GM20000 (cell line): Measurements from ENCODE around the gene USP35.

Experiments
- DNase-seq: peaks from one replicate; pipeline ENCODE4 v3.0.0; 2012; ENCODE audit warnings: low spot score
- TF ChIP-seq, protein P1 (sequence below): IDR thresholded peaks from 2 replicates; pipeline ENCODE4 v1.5.1; 2012; ENCODE audit warnings: mild to moderate bottlenecking, control low read depth; ENCODE audit errors: extremely low read depth, missing control alignments

Gene USP35

DNA sequence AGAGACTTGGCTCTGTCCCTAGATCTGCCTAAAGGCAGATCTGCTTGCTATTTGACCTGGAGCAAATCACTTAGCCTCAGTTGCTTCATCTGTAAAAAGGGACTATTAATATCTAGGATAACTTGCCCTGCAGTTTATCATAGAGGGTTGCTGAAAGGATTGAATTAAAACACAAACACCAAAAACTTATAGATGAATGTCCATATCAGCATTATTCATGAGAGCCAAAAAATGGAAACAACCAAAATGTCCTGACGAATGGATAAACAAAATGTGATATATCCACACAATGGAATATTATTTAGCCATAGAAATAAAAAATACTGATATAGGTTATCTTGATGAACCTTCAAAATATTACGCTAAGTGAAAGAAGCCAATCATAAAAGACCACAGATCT is 67.2 kb downstream of the USP35 start:
- TF ChIP-seq, protein P1, sequence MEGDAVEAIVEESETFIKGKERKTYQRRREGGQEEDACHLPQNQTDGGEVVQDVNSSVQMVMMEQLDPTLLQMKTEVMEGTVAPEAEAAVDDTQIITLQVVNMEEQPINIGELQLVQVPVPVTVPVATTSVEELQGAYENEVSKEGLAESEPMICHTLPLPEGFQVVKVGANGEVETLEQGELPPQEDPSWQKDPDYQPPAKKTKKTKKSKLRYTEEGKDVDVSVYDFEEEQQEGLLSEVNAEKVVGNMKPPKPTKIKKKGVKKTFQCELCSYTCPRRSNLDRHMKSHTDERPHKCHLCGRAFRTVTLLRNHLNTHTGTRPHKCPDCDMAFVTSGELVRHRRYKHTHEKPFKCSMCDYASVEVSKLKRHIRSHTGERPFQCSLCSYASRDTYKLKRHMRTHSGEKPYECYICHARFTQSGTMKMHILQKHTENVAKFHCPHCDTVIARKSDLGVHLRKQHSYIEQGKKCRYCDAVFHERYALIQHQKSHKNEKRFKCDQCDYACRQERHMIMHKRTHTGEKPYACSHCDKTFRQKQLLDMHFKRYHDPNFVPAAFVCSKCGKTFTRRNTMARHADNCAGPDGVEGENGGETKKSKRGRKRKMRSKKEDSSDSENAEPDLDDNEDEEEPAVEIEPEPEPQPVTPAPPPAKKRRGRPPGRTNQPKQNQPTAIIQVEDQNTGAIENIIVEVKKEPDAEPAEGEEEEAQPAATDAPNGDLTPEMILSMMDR: no peak
- DNase-seq: no peak

- no peak for DNase-seq
- TF ChIP-seq, protein P1: no peak
Measured at GRCh38 chr11:78256962-78257361, 68.2 kb downstream of the USP35 start.

DNA sequence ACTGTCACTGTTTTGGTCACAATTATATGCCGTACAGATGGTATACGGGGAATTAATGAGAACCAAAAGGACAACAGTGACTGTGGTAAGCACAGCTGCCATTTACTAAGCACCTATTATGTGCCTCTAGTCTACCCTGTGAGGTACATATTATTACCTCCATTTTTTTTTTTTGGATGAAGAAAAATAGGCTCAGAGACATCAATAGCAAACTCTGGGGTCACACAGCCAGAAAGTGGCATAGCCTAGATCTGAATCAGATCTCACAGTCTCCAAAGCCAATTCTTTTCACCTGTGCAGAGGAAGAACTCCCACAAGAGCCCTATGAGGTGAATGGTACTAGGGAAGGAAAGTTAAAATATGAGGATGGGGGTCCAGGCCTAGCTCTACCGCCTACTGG is 68.9 kb downstream of the USP35 start:
- DNase-seq: no peak
- TF ChIP-seq, protein P1: no peak

GRCh38 chr11:78259777-78260487 is 71.2 kb downstream of the USP35 start:
- no peak for DNase-seq
- TF ChIP-seq, protein P1: no peak

DNA sequence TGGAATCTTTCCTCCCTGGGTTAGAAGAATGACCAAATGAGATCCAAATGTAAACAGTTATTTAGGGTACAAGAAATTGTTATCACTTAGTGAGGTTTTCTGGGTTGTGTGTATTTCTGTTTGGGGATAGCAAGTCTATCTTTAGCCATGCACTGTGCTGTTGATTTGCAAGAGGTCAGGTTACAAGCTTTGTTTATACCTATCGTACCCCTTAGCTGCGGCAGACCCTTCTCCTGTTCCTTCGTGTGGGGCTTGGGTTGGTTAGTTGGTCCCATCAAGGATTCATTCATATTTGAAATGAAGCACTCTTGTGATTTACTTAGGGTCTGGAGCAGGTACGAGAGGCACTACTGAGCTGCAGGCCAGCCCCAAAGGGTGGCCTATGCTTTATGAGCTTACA is 72.6 kb downstream of the USP35 start:
- DNase-seq: no peak
- TF ChIP-seq, protein P1: no peak

GRCh38 chr11:78261828-78262227 is 73.1 kb downstream of the USP35 start:
- TF ChIP-seq, protein P1: no peak
- DNase-seq: no peak

DNA sequence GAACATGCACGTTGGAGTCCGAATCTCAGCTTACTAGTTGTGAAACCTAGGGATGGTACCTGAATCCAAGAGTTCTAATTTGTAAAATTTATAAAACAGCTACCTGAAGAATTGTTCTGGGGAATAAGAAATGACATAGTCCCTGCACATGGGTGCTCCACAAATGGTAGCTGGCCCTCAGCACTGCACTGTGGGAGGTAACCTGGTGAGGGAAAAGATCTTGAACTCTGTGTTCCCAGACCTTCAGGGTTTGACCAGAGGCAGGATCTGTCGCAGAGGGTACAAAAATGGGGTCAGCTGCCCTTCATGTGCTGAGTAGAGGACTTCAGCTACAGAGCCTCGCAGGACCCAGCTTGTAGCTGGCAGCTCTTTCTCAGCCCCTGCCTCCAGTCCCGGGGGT is 73.5 kb downstream of the USP35 start:
- DNase-seq: no peak
- TF ChIP-seq, protein P1: no peak
